SIG-M5 (cell line): ENCODE data around the gene PRXL2A.

Experiments
- DNase-seq: peaks from one replicate; lab custom pipeline; 2025; lab: John Stamatoyannopoulos, UW

The PRXL2A gene

GRCh38 chr10:80447436-80448190, 39.3 kb downstream of the PRXL2A start:
- no peak for DNase-seq

GRCh38 chr10:80448209-80448942, 40.0 kb downstream of the PRXL2A start:
- DNase-seq = no peak

- no peak for DNase-seq
Measured at GRCh38 chr10:80449520-80449919, 41.2 kb downstream of the PRXL2A start.

GRCh38 chr10:80451132-80451531, 42.8 kb downstream of the PRXL2A start:
- DNase-seq = no peak

GRCh38 chr10:80452069-80452468, 43.7 kb downstream of the PRXL2A start:
- no peak for DNase-seq

- no peak for DNase-seq
Measured at GRCh38 chr10:80452640-80453039, 44.3 kb downstream of the PRXL2A start.

GRCh38 chr10:80453056-80453841, 44.9 kb downstream of the PRXL2A start:
- DNase-seq = no peak

GRCh38 chr10:80453842-80454512, 45.6 kb downstream of the PRXL2A start, which contains the start of gene TSPAN14:
Gene TSPAN14 (plus strand): TSS chr10:80454310. CDS start chr10:80489234, 34,924 bp downstream.
- DNase-seq = no peak

GRCh38 chr10:80454513-80455460, 46.4 kb downstream of the PRXL2A start:
- no peak for DNase-seq

GRCh38 chr10:80455461-80456349, 47.4 kb downstream of the PRXL2A start:
- no peak for DNase-seq

- no peak for DNase-seq
Measured at GRCh38 chr10:80457554-80458262, 49.4 kb downstream of the PRXL2A start.

GRCh38 chr10:80458263-80458625, 49.9 kb downstream of the PRXL2A start:
- DNase-seq = no peak

GRCh38 chr10:80458638-80459037, 50.3 kb downstream of the PRXL2A start:
- DNase-seq = no peak

- DNase-seq = peak; percentile 12
Measured at GRCh38 chr10:80459047-80459865, 50.9 kb downstream of the PRXL2A start.

- no peak for DNase-seq
Measured at GRCh38 chr10:80460399-80461207, 52.3 kb downstream of the PRXL2A start.

GRCh38 chr10:80461208-80462183, 53.1 kb downstream of the PRXL2A start:
- DNase-seq = no peak
